ENCODE measurements around the gene ZBTB6.
"Not testable (repeated sequence)": the region's sequence is repeated elsewhere in the genome, so short reads cannot be mapped to it uniquely, and the experiment has no call there.

ZBTB6 gene

GRCh38 chr9:122923947-122924346 lies 10.8 kb upstream of the ZBTB6 start:
- DNase-seq: no peak

GRCh38 chr9:122922713-122923112 lies 9.6 kb upstream of the ZBTB6 start:
- DNase-seq: no peak

DNA sequence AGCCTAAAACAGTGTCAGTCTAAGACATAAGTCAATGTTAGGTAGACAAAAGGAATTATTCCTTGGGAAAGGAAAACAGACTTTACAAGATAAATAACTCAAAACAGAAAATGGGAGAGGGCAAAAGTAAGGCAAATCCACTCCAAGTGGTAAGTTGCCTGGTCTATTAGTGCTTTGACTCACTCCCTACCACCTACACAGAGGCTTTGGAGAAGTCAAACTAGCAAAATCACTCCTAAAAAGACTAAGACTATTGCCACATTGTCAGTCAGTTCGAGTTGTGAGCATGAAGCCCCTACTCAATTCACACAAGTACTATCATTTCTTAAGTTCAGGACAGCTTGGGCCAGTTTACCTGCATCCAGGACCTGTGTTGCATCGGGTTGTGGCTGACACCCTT lies 5.2 kb upstream of the ZBTB6 start:
- DNase-seq: no peak

DNA sequence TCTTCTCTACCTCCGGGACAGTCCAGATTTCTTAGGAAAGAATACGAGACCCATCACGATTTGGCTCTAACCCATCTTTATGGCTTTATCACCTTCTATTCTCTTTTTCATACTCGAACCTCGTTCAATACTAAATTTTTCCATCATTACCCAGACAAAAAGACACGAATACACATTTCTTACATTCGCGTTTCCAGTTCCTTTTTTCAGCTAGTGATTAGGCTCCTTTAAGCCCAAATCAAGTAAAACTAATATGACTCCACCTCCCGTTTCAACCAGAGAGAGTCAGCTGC lies 506 bp downstream of the ZBTB6 start:
- DNase-seq: no peak

- DNase-seq: not testable (repeated sequence)
These were observed 7.0 kb downstream of the ZBTB6 start for GRCh38 chr9:122906122-122906521.

DNA sequence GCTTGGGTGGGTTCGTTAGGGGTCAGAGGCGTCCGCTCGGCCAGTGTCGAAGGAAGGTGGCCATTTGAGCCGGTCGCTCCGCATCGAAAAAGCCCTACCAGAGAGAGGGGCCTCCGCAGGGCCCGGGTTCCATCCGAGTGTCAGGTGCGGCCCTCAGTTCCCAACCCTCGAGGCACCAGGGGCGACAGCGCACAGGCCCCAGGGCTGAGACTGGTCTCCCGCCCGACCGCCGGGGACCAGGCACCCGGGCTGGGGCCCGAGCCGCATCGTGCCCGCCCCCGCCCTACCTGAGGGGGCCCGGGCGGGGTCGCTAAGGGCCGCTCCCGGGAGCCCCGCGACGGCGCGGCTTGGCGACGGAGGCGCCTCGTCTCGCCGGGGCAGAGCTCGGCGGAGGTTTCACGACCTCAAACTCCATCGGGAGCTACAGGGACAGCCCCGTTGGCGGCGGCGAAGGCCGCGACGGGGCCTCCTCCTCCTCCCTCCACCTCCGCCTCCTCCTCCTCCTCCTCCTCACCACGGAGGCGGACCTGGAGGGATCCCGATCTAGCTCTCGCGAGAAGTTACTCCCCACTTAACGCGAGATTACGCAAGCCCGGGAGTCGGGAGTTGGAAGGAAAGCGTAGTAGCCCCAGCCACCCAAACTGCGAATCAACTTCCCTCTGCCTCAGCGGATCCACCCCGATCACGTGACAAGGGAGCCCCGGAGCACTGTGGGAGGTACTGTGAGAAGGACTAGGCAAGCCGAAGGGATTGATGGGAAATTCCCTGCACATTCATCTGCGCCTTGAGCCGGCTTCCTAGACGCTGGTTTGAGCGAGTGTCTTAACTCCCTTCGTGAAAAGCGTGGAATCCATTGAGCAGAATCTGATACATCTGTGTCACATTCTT lies 8.1 kb downstream of the ZBTB6 start, which contains the start of gene RC3H2:
Gene RC3H2, minus strand, starts transcription at position 537 of the 888 bp plus-strand sequence. CDS start 7,850 bp downstream, outside the sequence.
- DNase-seq: peak; percentile 96

DNA sequence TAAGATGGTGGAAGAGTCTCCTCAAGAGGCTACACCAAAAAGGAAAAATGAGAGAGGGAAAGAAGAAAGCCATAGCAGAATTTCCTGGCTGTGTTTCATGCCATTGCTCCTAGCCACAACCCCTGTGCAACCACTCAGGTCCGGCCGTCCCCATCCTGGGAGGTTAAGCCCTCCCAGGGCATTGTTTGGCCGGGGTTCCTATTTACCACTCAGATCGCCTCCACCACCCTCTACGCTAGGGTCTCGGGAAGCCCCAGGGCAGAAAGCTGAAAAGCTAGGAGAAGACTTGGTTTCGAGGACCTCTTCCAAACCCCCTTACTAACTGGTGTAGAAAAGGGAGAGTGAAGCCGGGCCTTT lies 8.7 kb downstream of the ZBTB6 start:
- DNase-seq: peak; percentile 24

- DNase-seq: no peak
These were observed 12.3 kb downstream of the ZBTB6 start for GRCh38 chr9:122900791-122901190.

- no peak for DNase-seq
These were observed 15.2 kb downstream of the ZBTB6 start for GRCh38 chr9:122897969-122898368.

GRCh38 chr9:122888480-122888879 lies 24.6 kb downstream of the ZBTB6 start:
- no peak for DNase-seq

DNA sequence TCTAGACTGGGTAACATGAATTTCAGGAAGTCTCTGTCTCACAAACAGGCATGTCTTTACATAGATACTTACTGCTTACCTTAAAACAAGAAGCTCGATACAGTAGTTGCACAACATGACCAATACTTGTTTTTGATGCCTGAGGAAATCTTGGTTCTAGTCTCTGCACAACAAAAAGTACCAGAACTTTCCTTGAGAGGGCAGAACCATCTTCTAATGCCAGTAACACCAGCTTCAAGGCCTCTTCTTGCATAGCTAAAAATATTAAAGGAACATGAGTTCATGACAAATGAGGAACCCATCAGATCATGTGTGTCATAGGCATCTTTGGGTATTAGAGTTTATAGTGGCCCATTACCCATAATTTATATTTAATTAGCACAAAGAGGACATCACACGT lies 30.0 kb downstream of the ZBTB6 start:
- no peak for DNase-seq

DNA sequence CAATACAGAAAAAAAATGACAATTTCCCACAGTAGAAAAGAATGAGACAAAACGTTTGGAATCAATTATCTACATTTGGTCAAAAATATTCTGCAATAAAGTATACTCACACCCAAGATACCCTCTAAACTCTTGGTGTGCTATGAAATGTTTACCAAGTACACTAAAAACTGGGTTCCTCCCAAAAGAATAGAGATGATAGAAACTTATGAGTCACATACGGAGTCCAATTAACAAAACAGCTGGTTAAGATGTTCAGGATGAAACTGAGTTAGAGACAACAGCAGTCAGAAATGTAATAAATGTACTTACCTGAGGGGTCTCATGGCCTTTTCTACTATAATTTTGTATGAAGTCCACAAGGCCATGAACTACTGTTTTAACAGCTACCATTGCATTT lies 33.7 kb downstream of the ZBTB6 start:
- no peak for DNase-seq

- DNase-seq: no peak
These were observed 37.6 kb downstream of the ZBTB6 start for GRCh38 chr9:122875523-122875922.

GRCh38 chr9:122867276-122867675 lies 45.8 kb downstream of the ZBTB6 start:
- not testable (repeated sequence) for DNase-seq

- DNase-seq: no peak
These were observed 47.0 kb downstream of the ZBTB6 start for GRCh38 chr9:122866079-122866478.

DNA sequence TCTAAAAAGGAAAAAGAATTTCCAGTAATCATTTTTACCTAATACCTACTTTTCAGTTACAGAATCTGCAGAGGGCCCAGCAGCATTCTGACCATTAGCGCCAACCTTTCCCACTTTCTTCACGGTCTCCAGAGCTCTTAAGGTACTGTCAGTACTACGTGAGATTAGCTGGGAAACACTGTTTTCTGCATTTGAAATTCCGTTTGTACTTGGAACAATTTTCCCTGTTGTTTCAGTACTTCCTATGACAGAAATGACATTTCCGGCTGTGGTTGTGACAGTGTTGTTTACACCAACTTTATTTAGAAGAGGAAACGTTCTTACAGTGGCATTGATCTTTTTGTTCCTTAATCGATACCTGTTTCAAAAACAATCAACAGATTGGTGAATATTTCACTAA lies 47.8 kb downstream of the ZBTB6 start:
- DNase-seq: no peak

GRCh38 chr9:122863407-122863806 lies 49.7 kb downstream of the ZBTB6 start:
- no peak for DNase-seq

DNA sequence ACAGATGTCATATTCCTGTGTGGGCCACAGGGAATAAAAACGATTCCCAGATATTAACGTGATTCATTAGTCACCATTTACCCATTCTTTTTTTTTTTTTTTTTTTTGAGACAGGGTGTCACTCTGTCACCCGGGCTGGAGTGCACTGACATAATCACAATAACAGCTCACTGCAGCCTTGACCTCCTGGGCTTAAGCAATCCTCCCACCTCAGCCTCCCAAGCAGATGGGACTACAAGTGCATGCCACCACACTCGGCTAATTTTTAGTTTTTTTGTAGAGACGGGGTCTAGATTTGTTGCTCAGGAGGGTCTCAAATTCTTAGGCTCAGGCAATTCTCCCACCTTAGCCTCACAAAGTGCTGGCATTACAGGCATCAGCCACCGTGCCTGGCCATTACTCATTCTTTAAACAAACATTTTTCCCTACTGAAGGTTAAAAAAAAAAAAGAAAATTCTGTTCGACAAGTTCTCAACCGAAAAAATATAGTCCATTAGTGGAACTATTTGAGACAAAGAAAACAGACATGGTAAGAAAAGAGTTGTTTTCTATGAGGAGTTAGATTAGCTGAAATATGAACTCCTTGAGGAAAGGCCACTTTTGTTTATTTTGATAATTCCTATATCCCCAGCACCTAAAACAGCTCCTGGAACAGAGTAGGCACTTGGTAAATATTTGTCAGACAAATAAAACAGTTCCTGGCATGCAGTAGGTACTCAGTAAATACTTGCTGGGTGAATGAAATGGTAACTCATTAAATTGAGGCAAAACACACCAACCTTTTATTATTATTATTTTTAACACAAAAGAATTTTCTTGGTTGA lies 52.6 kb downstream of the ZBTB6 start:
- no peak for DNase-seq
